Calu3 (cell line): Measurements from ENCODE around the gene NCOA1. TPM values are rescaled to one million over a fixed set of nuclear protein-coding genes. Genes with fewer than 3 reads are reported as not detected.

Source experiments
- BruUV-seq: library from RNA; stranded (reverse); fragments of 400-500 nt; replicated peaks from 2 replicates; lab custom pipeline; 2021; lab: Mats Ljungman, UMichigan
- CTCF ChIA-PET: fragments of 300-600 bp; sonication (Branson Sonifier 250); formaldehyde crosslinking; loops from one replicate; lab custom pipeline; 2022; ENCODE audit warnings: antibody characterized with exemption; lab: Charles Lee
- DNase-seq: peaks from one replicate; pipeline ENCODE4 v3.0.0; 2022
- H3K27ac Mint-ChIP-seq: one replicate; pipeline ENCODE4 v1.8.0; 2022; ENCODE audit warnings: mixed read lengths; ENCODE audit not compliant: unreplicated experiment
- H3K27me3 Mint-ChIP-seq: one replicate; pipeline ENCODE4 v1.8.0; 2022; ENCODE audit warnings: mixed read lengths; ENCODE audit not compliant: unreplicated experiment
- H3K36me3 Mint-ChIP-seq: one replicate; pipeline ENCODE4 v1.8.0; 2022; ENCODE audit warnings: mild to moderate bottlenecking, moderate library complexity, mixed read lengths; ENCODE audit not compliant: insufficient read depth, unreplicated experiment
- H3K4me1 Mint-ChIP-seq: one replicate; pipeline ENCODE4 v1.8.0; 2022; ENCODE audit warnings: mild to moderate bottlenecking, low read depth, mixed read lengths; ENCODE audit not compliant: unreplicated experiment
- H3K4me3 Mint-ChIP-seq: one replicate; pipeline ENCODE4 v1.8.0; 2022; ENCODE audit warnings: mild to moderate bottlenecking, low read depth, moderate library complexity, mixed read lengths; ENCODE audit not compliant: unreplicated experiment
- H3K9me3 Mint-ChIP-seq: one replicate; pipeline ENCODE4 v1.8.0; 2022; ENCODE audit warnings: low read depth, mixed read lengths; ENCODE audit not compliant: unreplicated experiment
- CTCF ChIP-seq: fragments of 200-600 bp; IDR thresholded peaks from one replicate; pipeline ENCODE4 v1.8.0; 2022; ENCODE audit warnings: antibody characterized with exemption; ENCODE audit not compliant: unreplicated experiment
- intact Hi-C: fragments of 100-400 bp; cut with micrococcal nuclease; formaldehyde crosslinking; loops from one replicate; pipeline ENCODE4 v1.10.0; 2022; ENCODE audit not compliant: unreplicated experiment
- total RNA-seq: library from RNA; stranded (reverse); gene quantifications from 2 replicates; pipeline ENCODE4 v1.2.3, GENCODE V29; 2022

NCOA1 gene
- total RNA-seq, 1 experiment from 2014 or later: 14.8 TPM

DNA sequence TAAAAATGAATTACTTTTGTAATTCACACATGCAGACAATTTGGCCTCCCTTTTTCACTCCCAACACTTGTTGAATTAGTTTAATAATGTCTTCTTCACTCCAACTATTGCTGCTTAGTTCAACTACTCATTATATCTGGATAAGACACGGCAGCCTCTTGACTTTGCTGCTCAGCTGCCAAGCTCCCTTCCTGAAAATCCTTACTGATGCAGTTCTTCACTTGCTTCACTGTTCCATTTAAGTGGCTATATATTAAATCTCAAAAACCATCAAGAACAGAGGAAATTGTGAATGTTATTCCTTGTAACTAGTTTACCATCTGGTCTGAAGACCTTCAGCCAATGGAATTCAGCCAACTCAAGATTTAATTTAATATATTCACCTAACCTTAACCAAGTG, 127.1 kb downstream of the NCOA1 start:
- no peak for TF ChIP-seq CTCF
- no peak overlapping the region for H3K4me3 Mint-ChIP-seq
- CTCF ChIA-PET: no interaction called here
- H3K27ac Mint-ChIP-seq: no peak overlapping the region
- H3K27me3 Mint-ChIP-seq: no peaks in the 10 kb centered on the region
- no TSS peak for BruUV-seq
- no peaks in the 10 kb centered on the region for H3K9me3 Mint-ChIP-seq
- H3K36me3 Mint-ChIP-seq: no peaks in the 10 kb centered on the region
- intact Hi-C loops: no loop called here
- DNase-seq: no peak
- no peaks in the 10 kb centered on the region for H3K4me1 Mint-ChIP-seq

DNA sequence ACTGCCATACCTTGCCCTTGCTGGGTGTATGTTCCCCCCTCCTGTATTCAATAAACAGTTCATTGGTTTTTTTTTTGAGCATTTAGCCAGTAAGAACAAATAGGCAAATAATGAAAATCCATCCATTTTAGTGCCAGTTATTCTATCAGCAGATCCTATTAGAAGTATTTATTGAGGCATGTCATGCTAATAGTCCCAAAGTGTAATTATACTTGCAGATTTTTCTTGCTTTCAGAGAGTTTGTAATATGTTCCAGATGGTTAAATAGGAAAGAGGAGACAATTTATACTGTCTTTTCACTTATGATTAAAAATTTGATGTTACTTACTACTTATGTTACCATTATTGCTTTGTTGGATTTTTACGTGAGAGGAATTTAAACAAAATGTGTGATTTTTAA, 127.6 kb downstream of the NCOA1 start:
- no peaks in the 10 kb centered on the region for H3K9me3 Mint-ChIP-seq
- BruUV-seq: no TSS peak
- H3K27ac Mint-ChIP-seq: no peak overlapping the region
- DNase-seq: no peak
- intact Hi-C loops: no loop called here
- TF ChIP-seq CTCF: no peak
- no peaks in the 10 kb centered on the region for H3K36me3 Mint-ChIP-seq
- H3K4me3 Mint-ChIP-seq: no peak overlapping the region
- H3K4me1 Mint-ChIP-seq: no peaks in the 10 kb centered on the region
- CTCF ChIA-PET: no interaction called here
- H3K27me3 Mint-ChIP-seq: no peaks in the 10 kb centered on the region

- Mint-ChIP-seq H3K4me1 (no peaks in the 10 kb centered on the region), H3K4me3 (no peak overlapping the region), H3K27ac (no peak overlapping the region), H3K9me3 (no peaks in the 10 kb centered on the region), H3K27me3 (no peaks in the 10 kb centered on the region), H3K36me3 (no peaks in the 10 kb centered on the region)
- no peak for TF ChIP-seq CTCF
- intact Hi-C loops: no loop called here
- no TSS peak for BruUV-seq
- CTCF ChIA-PET: no interaction called here
- no peak for DNase-seq
Observed at GRCh38 chr2:24620936-24621335, 129.9 kb downstream of the NCOA1 start.

DNA sequence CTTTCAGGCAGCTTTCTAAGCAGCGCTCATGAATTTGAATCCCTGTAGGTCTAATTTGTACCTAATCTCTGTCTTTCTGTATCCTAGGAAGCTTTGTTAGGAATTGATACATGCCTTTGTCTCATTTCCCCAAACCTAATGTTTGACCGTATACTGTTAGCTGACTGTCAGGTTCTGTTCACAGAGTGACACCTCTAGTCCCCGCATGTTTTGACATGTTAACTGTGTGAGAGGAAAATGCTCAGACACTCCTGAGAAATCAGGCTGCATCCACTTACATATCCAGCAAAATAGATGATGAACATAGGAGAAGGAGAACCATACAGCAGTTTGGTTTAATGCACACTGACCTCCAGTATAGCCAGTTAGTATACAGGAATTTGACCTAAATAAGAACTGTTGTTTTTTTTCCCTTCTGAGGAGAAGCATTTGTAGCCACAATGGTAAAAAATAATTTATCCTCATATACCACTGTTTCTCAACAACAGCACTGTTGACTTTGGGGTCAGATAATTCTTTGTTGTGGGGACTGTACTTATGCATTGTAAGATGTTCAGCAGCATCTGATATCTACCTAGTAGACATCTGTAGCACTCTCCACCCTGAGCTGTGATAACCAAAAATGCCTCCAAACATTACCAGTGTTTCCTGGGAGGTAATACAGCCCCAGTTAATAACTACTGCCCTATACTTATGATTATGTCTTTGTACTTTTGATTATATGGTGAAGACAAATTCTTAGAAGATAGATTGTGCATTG, 130.9 kb downstream of the NCOA1 start:
- H3K4me1 Mint-ChIP-seq: no peaks in the 10 kb centered on the region
- no peaks in the 10 kb centered on the region for H3K9me3 Mint-ChIP-seq
- CTCF ChIA-PET: no interaction called here
- no peak for TF ChIP-seq CTCF
- DNase-seq: no peak
- H3K4me3 Mint-ChIP-seq: no peak overlapping the region
- no TSS peak for BruUV-seq
- H3K27ac Mint-ChIP-seq: no peak overlapping the region
- no peaks in the 10 kb centered on the region for H3K27me3 Mint-ChIP-seq
- intact Hi-C loops: no loop called here
- no peaks in the 10 kb centered on the region for H3K36me3 Mint-ChIP-seq
